ENCODE measurements around the gene POM121L2. TPM values are rescaled to one million over a fixed set of nuclear protein-coding genes. Genes with fewer than 3 reads are reported as not detected.
A peak's percentile ranks its signal among the peaks of the same experiment; 100 is the strongest.
"Not testable (repeated sequence)": the region's sequence is repeated elsewhere in the genome, so short reads cannot be mapped to it uniquely, and the experiment has no call there.

The POM121L2 gene
- total RNA-seq, 1 experiment from 2014 or later, result not detected

GRCh38 chr6:27267857-27268434 lies 44.1 kb downstream of the POM121L2 start:
- no peaks in the 10 kb centered on the region for H3K4me1 ChIP-seq (ENCODE audit: insufficient read depth, low read length)
- H3K27me3 Mint-ChIP-seq (ENCODE audit: low read depth), result peaks cover 23% of the 10 kb centered on the region
- H4K91ac ChIP-seq (ENCODE audit: insufficient read length, low read depth, low read length), result no peak overlapping the region
- no peak overlapping the region for H2BK15ac ChIP-seq (ENCODE audit: low read depth, low read length)
- no peak overlapping the region for H3K9ac ChIP-seq (ENCODE audit: extremely low read depth, insufficient read length, low read length)
- no peak overlapping the region for H3K14ac ChIP-seq (ENCODE audit: insufficient read depth, low read length)
- no CpG with 5 or more reads among the region's 22 CpGs for WGBS (ENCODE audit: extremely low coverage, insufficient read length, low lambda C conversion rate)
- no peak overlapping the region for H3K27ac ChIP-seq (ENCODE audit: insufficient read length, low read depth, low read length)
- no peak overlapping the region for H2AK5ac ChIP-seq (ENCODE audit: insufficient read length, low read length)
- H3K27me3 ChIP-seq (ENCODE audit: insufficient read depth, low read length), result no peaks in the 10 kb centered on the region; the same call in 1 of the 2 replicates
- DNase-seq, result no peak
- H4K20me1 ChIP-seq (ENCODE audit: control insufficient read depth, insufficient read depth, insufficient read length), result no peaks in the 10 kb centered on the region
- H3K18ac ChIP-seq (ENCODE audit: insufficient read length, low read depth, low read length), result no peak overlapping the region
- no peak overlapping the region for H3K4ac ChIP-seq (ENCODE audit: low read depth, low read length)
- H2BK12ac ChIP-seq (ENCODE audit: insufficient read length, low read depth, low read length), result no peak overlapping the region
- no peaks in the 10 kb centered on the region for H3K79me1 ChIP-seq (ENCODE audit: insufficient read depth, low read depth, low read length, poor library complexity, severe bottlenecking)
- no peak overlapping the region for H4K5ac ChIP-seq (ENCODE audit: insufficient read length, low read depth, low read length)
- no peaks in the 10 kb centered on the region for H3K9me3 Mint-ChIP-seq
- H3K4me2 ChIP-seq (ENCODE audit: insufficient read depth, insufficient read length, low read length), result peak overlapping the region; percentile 23
- no peak overlapping the region for H3T11ph ChIP-seq (ENCODE audit: low read length)
- no peak overlapping the region for H3K56ac ChIP-seq (ENCODE audit: insufficient read length, low read depth, low read length)
- no peak overlapping the region for H2BK20ac ChIP-seq (ENCODE audit: low read depth, low read length, poor library complexity, severe bottlenecking)
- H2AFZ ChIP-seq (ENCODE audit: low read length), result no peak overlapping the region
- H3K79me2 ChIP-seq (ENCODE audit: insufficient read depth, low read length), result no peaks in the 10 kb centered on the region
- no peak overlapping the region for H2BK5ac ChIP-seq (ENCODE audit: insufficient read length, low read length)
- peak overlapping the region; percentile 48 to 73 for H3K4me3 Mint-ChIP-seq
- no peaks in the 10 kb centered on the region for H3K9me3 ChIP-seq (ENCODE audit: control insufficient read depth, low read depth, low read length)
- no peak overlapping the region; a peak in 1 of 7 replicates for H3K27ac Mint-ChIP-seq
- no peak overlapping the region for H2BK120ac ChIP-seq (ENCODE audit: low read depth, low read length, poor library complexity, severe bottlenecking)
- no peak overlapping the region for H3K23ac ChIP-seq (ENCODE audit: insufficient read length, low read depth, low read length)
- H3K23me2 ChIP-seq (ENCODE audit: insufficient read length, low read depth, low read length, poor library complexity, severe bottlenecking), result no peaks in the 10 kb centered on the region
- no peak overlapping the region for H4K8ac ChIP-seq (replicated peaks; ENCODE audit: insufficient read length, low read depth, low read length)
- H3K36me3 Mint-ChIP-seq (ENCODE audit: insufficient read depth in 1 of 3, low read depth in 3 of 3), result no peaks in the 10 kb centered on the region
- peaks cover 0 to 9% of the 10 kb centered on the region in 2 experiments; a peak in 3 of 4 replicates for H3K4me1 Mint-ChIP-seq
- no peak for TF ChIP-seq CTCF (conservative IDR thresholded peaks at IDR 0.05)

- not testable (repeated sequence) for H3K4me1 Mint-ChIP-seq; H2BK12ac ChIP-seq (ENCODE audit: insufficient read length, low read depth, low read length); H3K27me3 ChIP-seq (ENCODE audit: insufficient read depth, low read length); H3K79me2 ChIP-seq (ENCODE audit: insufficient read depth, low read length); H3K23ac ChIP-seq (ENCODE audit: insufficient read length, low read depth, low read length); H3K18ac ChIP-seq (ENCODE audit: insufficient read length, low read depth, low read length); H2AFZ ChIP-seq (ENCODE audit: low read length); H3K27ac Mint-ChIP-seq; H3K4me2 ChIP-seq (ENCODE audit: insufficient read depth, insufficient read length, low read length); H4K20me1 ChIP-seq (ENCODE audit: control insufficient read depth, insufficient read depth, insufficient read length); H3K56ac ChIP-seq (ENCODE audit: insufficient read length, low read depth, low read length); H2BK5ac ChIP-seq (ENCODE audit: insufficient read length, low read length); H2BK120ac ChIP-seq (ENCODE audit: low read depth, low read length, poor library complexity, severe bottlenecking); H4K5ac ChIP-seq (ENCODE audit: insufficient read length, low read depth, low read length); H3K79me1 ChIP-seq (ENCODE audit: insufficient read depth, low read depth, low read length, poor library complexity, severe bottlenecking); H2BK15ac ChIP-seq (ENCODE audit: low read depth, low read length); H3K4me3 Mint-ChIP-seq; H3K9ac ChIP-seq (ENCODE audit: extremely low read depth, insufficient read length, low read length); H3K27ac ChIP-seq (ENCODE audit: insufficient read length, low read depth, low read length); H3K9me3 Mint-ChIP-seq; H3T11ph ChIP-seq (ENCODE audit: low read length); H2AK5ac ChIP-seq (ENCODE audit: insufficient read length, low read length); H3K4ac ChIP-seq (ENCODE audit: low read depth, low read length); H3K14ac ChIP-seq (ENCODE audit: insufficient read depth, low read length); H4K91ac ChIP-seq (ENCODE audit: insufficient read length, low read depth, low read length); H3K36me3 Mint-ChIP-seq (ENCODE audit: insufficient read depth in 1 of 3, low read depth in 3 of 3); H3K9me3 ChIP-seq (ENCODE audit: control insufficient read depth, low read depth, low read length); H2BK20ac ChIP-seq (ENCODE audit: low read depth, low read length, poor library complexity, severe bottlenecking); H3K4me1 ChIP-seq (ENCODE audit: insufficient read depth, low read length); H3K23me2 ChIP-seq (ENCODE audit: insufficient read length, low read depth, low read length, poor library complexity, severe bottlenecking); DNase-seq; H4K8ac ChIP-seq (replicated peaks; ENCODE audit: insufficient read length, low read depth, low read length)
- WGBS (ENCODE audit: extremely low coverage, insufficient read length, low lambda C conversion rate), result no CpG with 5 or more reads among the region's 3 CpGs
- H3K27me3 Mint-ChIP-seq (ENCODE audit: low read depth), result peaks cover 25% of the 10 kb centered on the region
Measured at GRCh38 chr6:27267003-27267402, 45.1 kb downstream of the POM121L2 start.
